ENCODE data around the gene CAV2.
"Not testable (repeated sequence)": the region's sequence is repeated elsewhere in the genome, so short reads cannot be mapped to it uniquely, and the experiment has no call there.

The CAV2 gene

GRCh38 chr7:116499168-116500077 is at the start of gene CAV2:
Gene CAV2 (plus strand): TSS chr7:116499738. CDS start chr7:116499782, 44 bp downstream.
- peak; percentile 27 for DNase-seq

DNA sequence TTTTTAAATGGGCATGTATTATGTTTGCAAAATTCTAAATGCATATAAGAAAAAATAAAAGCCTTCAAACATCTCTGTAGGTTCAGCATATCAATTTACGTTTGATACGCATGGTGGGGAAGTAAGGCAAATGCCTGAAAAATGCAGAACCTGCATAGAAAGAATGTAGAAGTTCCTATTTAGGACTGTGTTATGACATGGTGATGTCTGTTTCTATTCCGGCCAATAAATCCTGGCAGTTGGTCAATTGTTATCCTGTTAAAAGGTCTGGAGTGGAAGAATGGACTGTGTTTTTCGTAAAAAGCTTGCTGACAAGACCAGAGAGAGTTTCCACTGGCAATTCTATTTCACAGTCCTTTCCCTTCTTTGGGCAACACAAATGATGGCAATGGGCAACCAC is 49.6 kb upstream of the CAV2 start:
- no peak for DNase-seq

GRCh38 chr7:116451957-116452729 is 47.4 kb upstream of the CAV2 start:
- no peak for DNase-seq

GRCh38 chr7:116454377-116454776 is 45.2 kb upstream of the CAV2 start:
- no peak for DNase-seq

DNA sequence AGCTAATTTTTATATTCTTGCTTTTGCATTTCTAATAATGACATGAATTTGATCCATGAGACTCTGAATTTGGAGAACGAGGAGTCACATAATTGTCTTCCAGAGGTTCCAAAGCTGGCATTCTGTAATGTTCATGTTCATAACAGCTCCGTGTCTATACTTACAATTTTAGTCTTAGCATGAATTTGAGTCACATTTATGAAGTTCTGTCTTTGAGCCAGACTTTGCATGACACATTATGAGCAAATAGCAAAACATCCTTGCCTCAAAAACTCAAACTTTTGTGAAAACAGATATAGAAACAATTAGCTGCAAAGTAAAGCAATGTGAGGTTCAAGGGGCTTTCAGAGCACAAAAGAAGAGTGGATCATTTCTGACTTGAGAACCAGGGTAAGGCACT is 44.5 kb upstream of the CAV2 start:
- no peak for DNase-seq

GRCh38 chr7:116455499-116455898 is 44.0 kb upstream of the CAV2 start:
- DNase-seq = no peak

DNA sequence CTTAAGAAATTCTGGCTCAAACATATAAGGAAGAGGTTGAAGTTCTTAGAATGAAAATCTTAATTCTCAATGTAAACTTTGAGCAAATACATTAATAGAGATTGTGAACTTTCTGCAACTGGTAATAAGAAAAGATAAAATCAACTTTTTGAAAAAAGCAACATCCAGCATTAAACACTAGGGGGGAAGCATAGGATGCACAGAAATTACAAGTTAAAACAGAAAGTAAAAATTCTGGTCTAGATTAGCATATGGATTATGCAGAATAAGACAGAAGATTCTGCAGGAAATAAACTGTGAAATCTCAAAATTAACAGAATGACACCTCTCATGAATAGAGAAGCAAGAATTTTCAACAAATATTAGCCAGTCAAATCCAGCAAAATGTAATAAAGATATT is 38.0 kb upstream of the CAV2 start:
- no peak for DNase-seq

DNA sequence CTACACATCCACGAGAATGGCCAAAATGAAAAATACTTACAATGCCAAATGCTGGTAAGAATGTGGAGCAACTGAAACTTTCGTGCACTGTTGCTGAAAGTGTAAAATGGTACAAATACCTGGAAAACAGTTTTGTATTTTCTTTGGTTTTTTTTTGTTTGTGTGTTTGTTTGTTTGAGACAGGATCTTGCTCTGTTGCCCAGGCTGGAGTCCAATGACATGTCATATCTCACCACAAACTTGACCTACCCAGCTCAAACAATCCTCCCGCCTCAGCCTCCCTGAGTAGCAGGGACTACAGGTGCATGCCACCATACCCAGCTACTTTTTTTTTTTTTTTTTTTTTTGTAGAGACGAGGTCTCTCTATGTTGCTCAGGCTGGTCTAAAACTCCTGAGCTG is 35.6 kb upstream of the CAV2 start:
- DNase-seq = no peak

- DNase-seq = no peak
These were observed 35.2 kb upstream of the CAV2 start for GRCh38 chr7:116464375-116464774.

GRCh38 chr7:116465125-116465524 is 34.4 kb upstream of the CAV2 start:
- no peak for DNase-seq

DNA sequence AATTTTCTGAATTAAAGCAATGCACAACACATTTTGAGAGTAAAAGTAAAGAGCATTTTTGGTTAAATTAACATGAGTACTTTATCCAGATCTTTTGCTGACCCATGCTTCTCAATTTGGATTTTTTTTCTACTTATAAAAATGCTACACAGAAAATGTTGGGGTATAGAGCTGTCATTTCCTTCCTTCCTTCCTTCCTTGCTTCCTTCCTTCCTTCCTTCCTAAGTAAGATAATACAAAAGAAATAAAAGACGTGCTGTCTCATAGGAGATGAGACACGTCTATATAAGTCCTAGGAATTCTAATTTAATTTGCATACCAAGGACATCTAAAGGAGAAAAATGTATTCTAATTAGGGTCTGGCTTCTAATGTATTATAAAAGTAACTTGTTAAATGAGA is 31.0 kb upstream of the CAV2 start:
- DNase-seq = no peak

GRCh38 chr7:116477625-116478024 is 21.9 kb upstream of the CAV2 start:
- DNase-seq = no peak

DNA sequence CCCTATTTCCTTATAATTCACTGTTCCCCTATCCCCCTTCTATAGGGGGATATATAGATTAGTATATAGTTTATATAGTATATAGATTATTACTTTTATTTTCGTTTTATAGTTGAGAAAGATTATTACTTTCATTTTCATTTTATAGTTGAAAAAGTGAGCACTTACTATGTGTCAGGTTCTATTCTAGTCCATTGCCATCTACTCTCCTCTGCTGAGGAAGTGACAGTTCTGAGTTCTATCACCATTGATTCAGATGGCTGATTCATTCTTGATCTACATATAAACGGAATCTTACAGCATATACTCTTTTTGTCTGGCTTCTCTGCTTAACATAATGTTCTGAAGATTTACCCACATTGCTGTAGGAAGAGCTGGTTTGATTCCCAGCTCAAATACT is 20.7 kb upstream of the CAV2 start:
- DNase-seq = no peak

- DNase-seq = no peak
These were observed 16.1 kb upstream of the CAV2 start for GRCh38 chr7:116483271-116483942.

GRCh38 chr7:116484389-116484788 is 15.1 kb upstream of the CAV2 start:
- not testable (repeated sequence) for DNase-seq

- DNase-seq = no peak
These were observed 11.5 kb upstream of the CAV2 start for GRCh38 chr7:116487907-116488521.

GRCh38 chr7:116490351-116490750 is 9.2 kb upstream of the CAV2 start:
- no peak for DNase-seq

DNA sequence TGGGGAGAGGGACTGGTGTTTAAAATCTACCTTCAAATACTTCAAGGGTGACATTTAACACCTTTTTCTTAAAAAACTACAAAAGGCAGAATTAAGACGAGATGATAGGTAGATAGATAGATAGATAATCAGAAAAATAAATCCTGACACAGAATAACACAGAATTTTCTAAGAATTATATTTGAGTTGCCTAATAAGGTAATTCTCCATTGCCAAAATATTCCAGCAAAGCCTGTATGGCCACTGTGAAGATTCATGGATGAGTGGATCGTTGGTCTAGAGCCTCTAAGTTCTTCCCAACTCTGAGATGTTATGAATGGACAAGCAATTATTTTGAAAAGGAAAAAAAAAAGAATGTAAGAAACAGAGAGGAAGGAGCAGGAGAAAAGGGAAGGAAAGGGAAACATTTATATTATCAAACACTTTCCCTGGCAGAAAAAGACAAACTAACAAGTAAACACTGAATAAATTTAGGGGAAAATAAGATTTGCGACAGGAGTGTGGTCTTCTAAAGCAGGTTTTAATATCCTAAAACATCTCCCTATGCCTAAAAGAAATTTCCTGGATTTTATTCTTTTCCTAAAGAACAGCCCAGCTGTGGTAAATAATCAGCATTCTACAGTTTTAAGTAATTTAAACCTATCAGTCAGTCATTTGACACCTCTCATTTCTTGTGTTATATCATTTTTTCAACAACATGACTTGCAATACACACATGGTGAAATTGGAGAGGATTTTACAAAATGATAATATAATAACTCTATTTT is 7.5 kb upstream of the CAV2 start:
- no peak for DNase-seq

DNA sequence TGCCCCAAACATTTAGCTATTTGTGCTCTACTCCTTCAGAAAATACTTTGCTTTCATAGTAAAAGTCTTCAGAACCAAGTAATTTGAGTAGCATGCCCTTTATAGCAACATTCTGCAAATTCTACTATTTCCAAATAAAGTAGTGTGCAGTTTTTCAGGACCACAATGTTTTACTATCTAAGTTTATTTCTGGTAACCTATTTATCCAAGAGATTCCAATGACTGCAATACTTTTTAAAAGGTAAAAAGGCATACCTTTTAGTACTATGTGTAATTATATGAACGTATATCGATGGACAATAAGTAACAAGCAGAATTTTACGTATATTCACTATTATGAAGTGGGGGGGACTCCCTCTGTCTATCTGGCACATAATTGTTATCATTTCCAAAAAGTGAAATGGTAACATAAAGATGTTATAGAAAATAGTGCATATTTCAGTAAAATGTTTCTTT is 6.9 kb upstream of the CAV2 start:
- no peak for DNase-seq

DNA sequence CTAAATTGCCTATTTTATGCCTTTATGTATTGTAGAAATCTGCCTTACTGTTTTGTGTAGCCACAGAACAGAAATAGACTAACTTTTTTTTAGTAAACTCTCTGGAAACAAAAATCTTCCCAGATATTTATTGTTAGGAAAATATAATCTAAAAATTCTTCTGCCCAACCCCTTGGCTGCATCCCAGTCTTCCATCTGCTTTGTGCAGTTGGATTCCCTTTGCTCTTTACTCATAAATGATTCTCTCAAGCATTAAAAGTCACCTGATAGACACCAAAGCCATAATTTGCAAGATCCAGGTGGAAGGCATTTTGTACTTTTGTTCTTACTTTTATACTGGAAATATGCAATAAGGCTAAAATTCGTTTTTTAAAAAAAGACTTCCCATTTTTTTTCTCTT is 6.1 kb upstream of the CAV2 start:
- DNase-seq = no peak

GRCh38 chr7:116494472-116494871 is 5.1 kb upstream of the CAV2 start:
- no peak for DNase-seq

- DNase-seq = no peak
These were observed 3.8 kb upstream of the CAV2 start for GRCh38 chr7:116495736-116496135.
